OCI-LY1 (cell line): ENCODE results near the gene DMBT1.

Source experiments
- H2AFZ ChIP-seq: fragments of 200-600 bp; sonication (generic), shearing (Covaris generic); 2 replicates; pipeline ENCODE4 v1.6.0; 2014; ENCODE audit warnings: antibody characterized with exemption, mild to moderate bottlenecking, low read length
- H3F3A ChIP-seq: fragments of 200-600 bp; sonication (generic), shearing (Covaris generic); 2 replicates; pipeline ENCODE4 v1.6.0; 2014; ENCODE audit warnings: mild to moderate bottlenecking, antibody characterized with exemption, low read length, moderate library complexity; ENCODE audit not compliant: insufficient read depth
- H3K27ac ChIP-seq: fragments of 200-600 bp; sonication (generic); 2 replicates; pipeline ENCODE4 v1.5.1; 2014; ENCODE audit warnings: low read length, mixed run types, mild to moderate bottlenecking, low read depth; ENCODE audit not compliant: poor library complexity, severe bottlenecking
- H3K27me3 ChIP-seq: fragments of 200-600 bp; sonication (generic); 2 replicates; pipeline ENCODE4 v1.6.0; 2014; ENCODE audit warnings: antibody characterized with exemption, mild to moderate bottlenecking, low read length, moderate library complexity; ENCODE audit not compliant: insufficient read depth
- H3K36me3 ChIP-seq: fragments of 200-600 bp; sonication (generic); 2 replicates; pipeline ENCODE4 v1.6.1; 2014; ENCODE audit warnings: mild to moderate bottlenecking, antibody characterized with exemption, low read length, moderate library complexity, mixed read lengths; ENCODE audit not compliant: insufficient read depth
- H3K4me1 ChIP-seq: fragments of 200-600 bp; sonication (generic); 2 replicates; pipeline ENCODE4 v1.5.1; 2014; ENCODE audit warnings: mild to moderate bottlenecking, low read length, moderate library complexity; ENCODE audit not compliant: insufficient read depth, severe bottlenecking
- H3K4me2 ChIP-seq: fragments of 200-600 bp; sonication (generic), shearing (Covaris generic); 2 replicates; pipeline ENCODE4 v1.6.1; 2014; ENCODE audit warnings: low read length
- H3K4me3 ChIP-seq: fragments of 200-600 bp; sonication (generic); 2 replicates; pipeline ENCODE4 v1.5.1; 2014; ENCODE audit warnings: low read length, low read depth, mild to moderate bottlenecking, mixed read lengths; ENCODE audit not compliant: poor library complexity, severe bottlenecking
- H3K79me2 ChIP-seq: fragments of 200-600 bp; shearing (Covaris generic); 2 replicates; pipeline ENCODE4 v1.6.1; 2016; ENCODE audit warnings: mixed run types, low read length, mixed read lengths; ENCODE audit not compliant: insufficient read depth
- H3K9ac ChIP-seq: fragments of 200-600 bp; sonication (generic), shearing (Covaris generic); 2 replicates; pipeline ENCODE4 v1.6.1; 2014; ENCODE audit warnings: mild to moderate bottlenecking, low read length, mixed read lengths
- H3K9me2 ChIP-seq: fragments of 200-600 bp; sonication (generic), shearing (Covaris generic); 2 replicates; pipeline ENCODE4 v1.6.1; 2014; ENCODE audit warnings: low read depth, mild to moderate bottlenecking, low read length, mixed read lengths
- H3K9me3 ChIP-seq: fragments of 200-600 bp; shearing (Covaris generic); 2 replicates; pipeline ENCODE4 v1.6.1; 2014; ENCODE audit warnings: low read length, mixed read lengths
- H4K20me1 ChIP-seq: fragments of 200-600 bp; sonication (generic), shearing (Covaris generic); 2 replicates; pipeline ENCODE4 v1.6.0; 2016; ENCODE audit warnings: mild to moderate bottlenecking, low read length; ENCODE audit not compliant: insufficient read depth
- EZH2 ChIP-seq: fragments of 200-600 bp; sonication (generic), shearing (Covaris generic); IDR thresholded peaks from 2 replicates; pipeline ENCODE4 v1.8.0; 2017; ENCODE audit warnings: borderline replicate concordance, mixed run types, mild to moderate bottlenecking, antibody characterized with exemption, low read length, moderate library complexity, mixed read lengths
- TF ChIP-seq, protein P1 (sequence below): fragments of 200-600 bp; sonication (generic), shearing (Covaris generic); IDR thresholded peaks from 2 replicates; pipeline ENCODE4 v1.5.1; 2017; ENCODE audit warnings: mild to moderate bottlenecking, antibody characterized with exemption, low read length, moderate library complexity, mixed read lengths

Gene DMBT1

DNA sequence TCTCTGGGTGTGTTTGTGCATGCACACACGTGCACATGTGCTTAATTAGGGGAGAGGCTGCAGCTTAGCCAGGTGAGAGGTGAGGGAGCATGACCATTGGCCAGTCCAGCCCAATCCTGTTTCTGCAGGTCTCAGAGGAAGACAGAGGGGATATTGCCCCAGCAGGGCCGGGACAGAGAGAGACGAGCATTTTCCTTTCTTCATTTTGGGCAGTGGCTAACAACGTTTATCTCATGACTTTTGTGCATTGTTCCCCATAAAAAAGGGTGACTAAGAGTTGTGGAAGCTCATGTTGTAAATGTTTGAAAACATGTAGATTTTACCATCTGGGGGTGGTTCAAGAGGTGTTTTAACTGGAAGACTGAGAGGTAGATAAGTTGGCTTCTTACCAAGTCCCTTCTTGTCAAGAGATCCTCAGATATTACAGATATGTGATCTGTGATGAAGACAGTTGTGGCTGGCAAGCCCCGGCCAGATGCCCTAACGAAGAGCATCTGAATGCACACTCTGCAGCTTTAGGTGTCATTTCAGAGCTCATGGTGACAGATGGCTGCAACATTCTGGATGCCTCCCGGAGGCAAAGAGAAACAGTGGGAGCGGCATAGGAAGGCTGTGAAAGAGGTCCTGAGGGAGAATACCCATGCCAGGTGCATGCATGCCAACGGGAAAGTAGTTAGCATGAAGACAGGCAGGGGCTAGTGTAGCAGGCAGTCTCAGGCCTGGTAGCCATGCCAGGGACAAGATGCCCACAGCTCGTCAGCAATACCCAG, 16.7 kb upstream of the DMBT1 start:
- Histone ChIP-seq H3K27ac (no peak overlapping the region), H3K36me3 (no peaks in the 10 kb centered on the region), H3K9me3 (no peaks in the 10 kb centered on the region), H3F3A (no peaks in the 10 kb centered on the region), H3K9me2 (no peaks in the 10 kb centered on the region), H2AFZ (no peak overlapping the region), H3K9ac (no peak overlapping the region), H3K4me3 (no peak overlapping the region), H3K27me3 (no peaks in the 10 kb centered on the region), H3K79me2 (no peaks in the 10 kb centered on the region), H4K20me1 (no peaks in the 10 kb centered on the region), H3K4me1 (no peaks in the 10 kb centered on the region), H3K4me2 (no peak overlapping the region)
- TF ChIP-seq EZH2: no peak
- TF ChIP-seq, protein P1, sequence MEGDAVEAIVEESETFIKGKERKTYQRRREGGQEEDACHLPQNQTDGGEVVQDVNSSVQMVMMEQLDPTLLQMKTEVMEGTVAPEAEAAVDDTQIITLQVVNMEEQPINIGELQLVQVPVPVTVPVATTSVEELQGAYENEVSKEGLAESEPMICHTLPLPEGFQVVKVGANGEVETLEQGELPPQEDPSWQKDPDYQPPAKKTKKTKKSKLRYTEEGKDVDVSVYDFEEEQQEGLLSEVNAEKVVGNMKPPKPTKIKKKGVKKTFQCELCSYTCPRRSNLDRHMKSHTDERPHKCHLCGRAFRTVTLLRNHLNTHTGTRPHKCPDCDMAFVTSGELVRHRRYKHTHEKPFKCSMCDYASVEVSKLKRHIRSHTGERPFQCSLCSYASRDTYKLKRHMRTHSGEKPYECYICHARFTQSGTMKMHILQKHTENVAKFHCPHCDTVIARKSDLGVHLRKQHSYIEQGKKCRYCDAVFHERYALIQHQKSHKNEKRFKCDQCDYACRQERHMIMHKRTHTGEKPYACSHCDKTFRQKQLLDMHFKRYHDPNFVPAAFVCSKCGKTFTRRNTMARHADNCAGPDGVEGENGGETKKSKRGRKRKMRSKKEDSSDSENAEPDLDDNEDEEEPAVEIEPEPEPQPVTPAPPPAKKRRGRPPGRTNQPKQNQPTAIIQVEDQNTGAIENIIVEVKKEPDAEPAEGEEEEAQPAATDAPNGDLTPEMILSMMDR: no peak

DNA sequence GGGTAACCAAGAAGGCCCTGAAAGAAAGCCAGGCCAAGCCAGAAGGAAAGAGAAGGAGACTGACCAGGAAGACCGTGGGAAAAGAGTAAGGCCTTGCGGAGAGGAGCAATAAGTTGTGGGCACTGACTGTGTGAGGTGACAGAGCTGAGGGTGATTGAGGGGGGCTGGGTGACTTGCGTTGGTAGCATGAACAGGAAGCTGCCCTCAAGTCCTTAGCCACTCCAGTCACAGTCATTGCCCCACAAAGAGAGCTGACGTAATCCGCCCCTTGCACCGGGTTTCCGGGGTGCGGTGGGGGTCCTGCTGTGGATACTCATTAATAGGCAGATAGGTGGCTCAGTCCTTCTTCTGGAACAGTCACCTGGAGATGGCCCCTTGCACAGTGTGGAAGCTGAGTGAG, 16.1 kb upstream of the DMBT1 start:
- no peaks in the 10 kb centered on the region for H3K27me3 ChIP-seq
- no peaks in the 10 kb centered on the region for H3K79me2 ChIP-seq
- H3K4me2 ChIP-seq: no peak overlapping the region
- no peaks in the 10 kb centered on the region for H3K4me1 ChIP-seq
- H3F3A ChIP-seq: no peaks in the 10 kb centered on the region
- no peaks in the 10 kb centered on the region for H3K9me2 ChIP-seq
- no peaks in the 10 kb centered on the region for H4K20me1 ChIP-seq
- H3K36me3 ChIP-seq: no peaks in the 10 kb centered on the region
- no peak overlapping the region for H3K9ac ChIP-seq
- no peak overlapping the region for H2AFZ ChIP-seq
- H3K27ac ChIP-seq: no peak overlapping the region
- TF ChIP-seq, protein P1: no peak
- TF ChIP-seq EZH2: no peak
- no peak overlapping the region for H3K4me3 ChIP-seq
- no peaks in the 10 kb centered on the region for H3K9me3 ChIP-seq

DNA sequence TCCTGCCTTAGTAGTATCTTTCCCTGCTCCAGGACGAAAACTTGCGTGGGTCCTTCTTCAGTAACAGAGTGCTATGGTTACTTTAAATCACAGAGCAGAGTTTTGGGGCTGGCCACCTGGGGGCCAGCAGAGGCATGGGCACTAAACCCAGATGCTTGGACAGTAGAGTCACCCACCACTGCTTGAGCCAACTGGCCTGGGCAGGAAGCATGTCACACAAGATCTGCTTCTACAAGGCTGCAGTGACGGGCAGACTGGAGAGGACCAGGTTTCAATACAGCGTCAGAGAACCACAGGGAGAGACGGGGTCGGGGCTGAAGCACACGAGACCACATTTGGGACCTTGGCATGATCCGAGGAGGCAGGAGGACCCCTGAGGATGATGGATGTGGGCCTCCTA, 14.3 kb upstream of the DMBT1 start:
- Histone ChIP-seq H3K79me2 (no peaks in the 10 kb centered on the region), H3K36me3 (no peaks in the 10 kb centered on the region), H3K4me3 (no peak overlapping the region), H3K9me3 (no peaks in the 10 kb centered on the region), H3K4me2 (no peak overlapping the region), H4K20me1 (no peaks in the 10 kb centered on the region), H3K9ac (no peak overlapping the region), H2AFZ (no peak overlapping the region), H3K9me2 (no peaks in the 10 kb centered on the region), H3K4me1 (no peaks in the 10 kb centered on the region), H3F3A (no peaks in the 10 kb centered on the region), H3K27me3 (no peaks in the 10 kb centered on the region), H3K27ac (no peak overlapping the region)
- TF ChIP-seq, protein P1: no peak
- TF ChIP-seq EZH2: no peak
